HPDE6-E6E7 (cell line): Measurements from ENCODE around the gene C16orf89.

ENCODE experiments used
- DNase-seq: peaks from one replicate; pipeline ENCODE4 v3.0.0; 2011; ENCODE audit warnings: missing footprints; ENCODE audit errors: extremely low spot score

C16orf89 gene

DNA sequence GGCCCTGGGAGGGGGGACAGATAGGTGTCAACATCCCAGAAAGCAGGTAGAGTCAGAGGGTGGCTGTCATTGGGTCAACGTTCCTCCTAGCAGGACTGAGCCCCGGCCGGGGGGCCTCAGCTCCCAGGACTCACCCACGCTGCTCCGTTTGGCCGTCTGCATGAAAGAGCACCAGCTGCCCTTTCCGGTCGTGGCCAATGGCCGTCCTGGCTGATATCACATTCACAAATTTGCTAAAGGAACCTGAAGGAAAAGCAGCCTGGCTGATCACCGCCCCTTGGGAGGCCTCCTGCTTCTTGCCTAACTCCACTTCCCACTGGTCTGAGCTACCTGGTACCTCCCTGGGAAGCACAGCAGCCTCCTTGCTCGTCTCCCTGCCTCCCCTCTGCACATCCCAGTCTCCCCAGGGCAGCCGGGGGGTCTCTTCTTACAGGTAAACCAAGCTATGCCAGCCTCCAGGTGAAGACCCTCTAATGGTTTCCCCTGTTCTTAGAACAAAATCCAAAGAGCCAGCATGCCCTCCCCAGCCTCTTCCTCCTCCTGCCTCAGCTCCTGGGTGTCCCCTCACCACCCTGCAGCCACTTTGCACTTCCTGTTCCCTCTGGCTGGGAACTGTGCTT is 35.4 kb downstream of the C16orf89 start:
- no peak for DNase-seq

DNA sequence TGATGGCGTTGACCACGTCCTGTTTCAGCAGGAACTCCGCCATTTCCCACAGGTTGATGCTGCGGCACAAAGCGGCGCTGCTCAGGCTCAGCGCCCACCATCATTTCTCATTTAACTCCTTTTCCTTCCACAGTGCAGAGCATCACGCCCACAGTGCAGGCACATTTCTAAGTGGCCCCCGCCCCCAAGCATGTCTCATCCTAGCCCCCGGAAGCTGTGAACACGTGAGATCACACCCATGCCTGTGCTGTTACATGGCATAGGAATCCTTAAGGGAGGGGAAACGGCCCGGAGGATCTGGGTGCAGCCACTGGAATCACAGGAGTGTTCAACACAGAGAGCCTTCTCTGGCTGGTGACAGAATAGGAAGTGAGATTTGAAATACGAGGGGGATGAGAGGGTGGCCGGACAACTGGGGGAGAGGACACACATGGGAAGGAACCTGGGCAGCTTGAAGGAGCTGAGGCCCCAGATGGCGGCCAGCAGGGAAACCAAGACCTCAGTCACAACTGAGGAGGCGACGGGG is 36.7 kb downstream of the C16orf89 start:
- no peak for DNase-seq

DNA sequence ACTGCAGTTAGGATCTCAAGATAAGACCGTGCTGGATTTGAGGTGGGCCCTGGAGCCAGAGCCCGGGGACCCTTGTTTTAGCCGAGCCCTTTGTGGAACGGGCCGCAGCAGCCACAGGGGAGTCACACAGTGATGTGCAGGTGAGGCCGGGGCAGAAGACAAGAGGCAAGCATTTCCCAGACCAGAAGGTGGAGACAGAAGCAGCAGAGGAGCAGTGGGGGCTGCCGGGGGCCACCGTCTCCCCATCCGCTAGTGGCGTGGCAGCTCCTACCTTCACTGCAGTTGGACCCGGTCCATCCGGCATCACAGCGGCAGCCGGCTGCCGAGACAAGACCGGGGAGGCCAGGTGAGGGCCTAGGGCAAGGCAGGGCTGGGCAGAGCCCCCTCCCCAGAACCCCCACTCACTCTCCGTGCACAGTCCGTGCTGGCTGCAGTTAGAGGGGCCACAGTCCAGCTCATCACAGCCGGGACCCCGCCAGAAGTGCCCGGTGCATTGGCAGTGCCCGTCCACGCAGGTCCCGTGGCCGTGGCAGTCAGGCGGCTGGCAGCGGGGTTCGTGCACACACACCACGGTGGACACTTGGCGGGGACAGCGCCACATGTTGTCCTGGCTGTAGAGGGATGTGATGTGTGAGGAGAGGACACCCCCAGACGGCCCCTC is 38.1 kb downstream of the C16orf89 start:
- DNase-seq = no peak

DNA sequence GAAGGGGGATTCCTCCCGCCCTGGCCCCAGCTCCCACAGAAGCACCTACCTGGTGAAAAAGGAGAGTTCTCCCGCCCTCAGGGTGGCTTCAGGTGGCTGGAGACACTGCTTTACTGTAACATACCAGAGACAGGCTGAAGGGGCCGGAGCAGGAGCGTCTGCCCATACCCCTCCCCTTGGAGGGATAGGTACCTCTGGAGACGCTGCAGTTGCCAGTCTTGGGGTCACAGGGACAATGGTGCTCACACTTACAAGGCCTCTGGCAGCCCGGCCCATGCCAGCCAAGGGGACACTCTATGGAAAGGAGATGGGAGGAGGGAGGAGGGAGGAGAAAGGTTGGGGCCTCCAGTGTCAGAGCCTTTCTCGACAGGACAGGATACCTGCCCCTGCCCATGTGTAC is 38.7 kb downstream of the C16orf89 start:
- DNase-seq = no peak

GRCh38 chr16:5026664-5027063 is 39.1 kb downstream of the C16orf89 start:
- no peak for DNase-seq

- DNase-seq = no peak
Measured at GRCh38 chr16:5025171-5025632, 40.6 kb downstream of the C16orf89 start.

GRCh38 chr16:5024632-5025031 is 41.1 kb downstream of the C16orf89 start:
- peak; percentile 72 for DNase-seq

GRCh38 chr16:5022521-5022920 is 43.2 kb downstream of the C16orf89 start:
- DNase-seq = no peak

GRCh38 chr16:5020551-5020950 is 45.2 kb downstream of the C16orf89 start:
- no peak for DNase-seq

- DNase-seq = no peak
Measured at GRCh38 chr16:5019775-5020174, 46.0 kb downstream of the C16orf89 start.

DNA sequence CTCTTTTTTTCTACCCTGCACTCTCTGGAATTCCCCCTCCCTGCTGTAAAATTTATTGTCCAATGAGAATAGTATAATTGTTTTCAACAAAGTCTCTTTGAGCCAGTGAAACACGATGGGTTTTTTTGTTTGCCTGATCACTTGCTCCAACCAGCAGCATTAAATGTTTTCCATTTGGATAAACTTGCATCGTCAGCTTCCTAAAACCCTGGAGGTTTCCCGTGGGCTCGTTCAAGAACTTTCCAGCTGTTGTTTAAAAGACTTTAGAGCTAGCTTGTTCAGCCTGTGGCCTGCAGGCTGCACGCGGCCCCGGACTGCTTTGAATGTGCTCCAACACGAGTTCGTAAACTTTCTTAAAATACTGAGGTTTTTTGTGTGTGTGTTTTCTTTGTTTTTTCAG is 47.0 kb downstream of the C16orf89 start:
- DNase-seq = no peak

DNA sequence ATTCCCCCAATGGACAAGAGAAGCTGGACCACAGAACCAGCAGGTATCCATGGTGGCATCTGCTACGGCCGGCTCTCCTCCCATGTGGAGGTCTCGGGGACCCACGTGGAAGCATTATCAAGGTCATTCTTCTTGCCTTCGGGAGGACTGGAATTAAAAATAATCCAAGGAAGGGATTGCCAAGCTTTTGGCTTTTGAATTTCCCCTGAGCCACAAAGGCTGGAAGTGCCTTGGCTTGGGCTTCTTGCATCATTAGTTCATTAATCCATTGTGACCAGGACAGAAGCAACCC is 48.1 kb downstream of the C16orf89 start:
- no peak for DNase-seq

GRCh38 chr16:5016967-5017677 is 48.6 kb downstream of the C16orf89 start:
- DNase-seq = no peak

DNA sequence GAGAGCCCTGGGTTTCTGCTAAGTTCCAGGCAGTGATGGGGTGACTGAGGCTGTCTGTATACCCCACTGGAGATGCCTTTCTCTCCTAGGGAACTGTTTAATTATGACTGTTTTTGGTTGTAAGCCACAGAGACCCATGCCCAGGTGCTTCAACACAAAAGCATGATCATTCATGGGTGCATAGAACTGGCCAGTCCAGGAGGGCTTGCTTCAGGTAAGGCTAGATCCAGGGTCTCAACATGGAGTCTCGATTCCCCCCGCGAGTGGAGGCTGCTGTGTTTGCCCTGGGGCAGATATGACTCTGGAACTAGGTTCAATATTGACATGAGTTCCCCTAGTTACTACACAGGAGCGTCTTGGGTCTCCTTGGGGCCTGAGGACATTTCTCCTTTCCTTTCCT is 49.9 kb downstream of the C16orf89 start:
- no peak for DNase-seq

GRCh38 chr16:5015351-5015750 is 50.4 kb downstream of the C16orf89 start:
- no peak for DNase-seq

GRCh38 chr16:5012887-5013286 is 52.9 kb downstream of the C16orf89 start:
- DNase-seq = no peak

GRCh38 chr16:5011637-5012036 is 54.1 kb downstream of the C16orf89 start:
- no peak for DNase-seq

- DNase-seq = no peak
Measured at GRCh38 chr16:5010576-5011329, 55.0 kb downstream of the C16orf89 start.

DNA sequence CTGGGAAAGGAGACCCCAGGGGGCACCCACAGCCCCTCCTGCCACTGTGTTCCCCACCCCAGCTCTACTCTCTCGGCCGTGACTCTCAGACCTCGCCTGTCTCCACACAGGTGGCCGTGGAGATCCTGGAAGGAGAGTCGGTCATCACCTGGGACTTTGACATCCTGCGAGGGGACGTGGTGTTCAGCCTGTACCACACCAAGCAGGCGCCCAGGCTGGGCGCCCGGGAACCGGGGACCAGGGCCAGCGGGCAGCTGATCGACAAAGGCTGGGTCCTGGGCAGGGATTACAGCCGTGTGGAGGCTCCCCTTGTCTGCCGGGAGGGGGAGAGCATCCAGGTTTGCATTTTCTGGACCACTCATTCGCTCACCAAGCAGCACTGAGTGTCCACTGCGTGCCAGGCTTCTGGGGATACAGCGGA is 57.4 kb downstream of the C16orf89 start:
- DNase-seq = no peak

DNA sequence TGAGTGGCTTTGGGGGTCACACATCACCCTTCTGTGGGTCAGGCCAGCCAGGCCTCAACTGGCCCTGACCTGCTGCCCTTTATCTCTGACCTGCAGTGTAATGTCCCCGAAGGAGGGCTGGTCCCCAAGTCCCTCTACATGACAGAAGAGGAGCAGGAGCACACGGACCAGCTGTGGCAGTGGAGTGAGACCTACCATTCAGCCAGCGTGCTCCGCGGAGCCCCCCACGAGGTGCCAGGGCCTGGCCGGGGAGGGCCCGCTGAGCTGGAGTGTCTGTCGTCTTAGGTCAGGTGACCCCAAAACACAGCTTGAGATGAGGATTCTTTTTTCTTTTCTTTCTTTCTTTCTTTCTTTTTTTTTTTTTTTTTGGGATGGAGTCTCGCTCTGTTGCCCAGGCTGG is 58.5 kb downstream of the C16orf89 start:
- DNase-seq = no peak

DNA sequence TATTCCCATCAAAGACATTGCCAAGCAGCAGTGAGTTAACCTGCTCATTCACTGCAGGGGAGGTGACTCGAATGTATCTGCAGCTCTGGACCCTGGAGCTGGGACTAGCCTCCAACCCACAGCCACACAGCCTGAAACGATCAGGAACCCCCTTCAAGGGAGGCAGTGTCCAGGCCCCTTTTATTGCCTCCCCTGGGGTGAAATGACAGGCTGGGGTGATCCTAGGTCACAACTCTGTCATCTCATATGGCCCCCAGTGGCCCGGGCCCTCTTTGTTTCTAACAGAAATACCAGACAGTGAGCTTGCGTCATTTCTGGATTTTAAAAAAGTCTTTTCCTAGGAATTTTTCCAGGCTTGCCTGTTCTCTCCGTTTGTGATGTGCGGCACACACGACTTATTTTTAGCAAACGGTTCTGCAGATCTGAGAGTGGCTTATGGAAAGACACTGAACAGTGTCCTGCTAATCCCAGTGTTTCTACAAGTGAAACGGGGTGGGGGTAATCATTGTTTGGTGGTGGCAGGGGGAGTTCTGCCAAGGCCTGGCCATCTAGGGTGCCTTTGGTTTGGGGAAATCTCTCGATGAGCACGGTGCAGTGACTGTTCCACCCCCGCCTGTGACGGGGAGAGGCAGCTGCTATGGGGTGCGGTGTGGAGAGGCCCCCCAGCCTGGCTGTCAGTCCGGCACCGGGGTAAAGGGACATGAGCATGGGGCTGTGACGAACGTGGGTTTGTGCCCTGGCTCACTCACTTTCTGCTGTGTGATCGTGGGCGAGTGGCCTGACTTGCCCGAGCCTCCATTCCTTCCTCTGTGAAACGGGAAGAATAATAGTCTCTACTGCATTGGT is 59.2 kb downstream of the C16orf89 start:
- no peak for DNase-seq
